CD4-positive, alpha-beta T cell treated with Interleukin-4 for 1 hour (primary cell): ENCODE measurements around the gene PABPN1L.

ENCODE experiments used
- DNase-seq, 2 donors: peaks; one replicate each; pipeline ENCODE4 v3.0.0-alpha.2; 2020 to 2022

PABPN1L gene

GRCh38 chr16:88846088-88846487 is 20.4 kb downstream of the PABPN1L start:
- no peak for DNase-seq

- DNase-seq: no peak
Observed at GRCh38 chr16:88844419-88845036, 21.9 kb downstream of the PABPN1L start.

- DNase-seq: no peak
Observed at GRCh38 chr16:88843256-88843655, 23.2 kb downstream of the PABPN1L start.

GRCh38 chr16:88842806-88843205 is 23.7 kb downstream of the PABPN1L start:
- DNase-seq: no peak

GRCh38 chr16:88842308-88842756 is 24.1 kb downstream of the PABPN1L start:
- DNase-seq: no peak

- DNase-seq: no peak
Observed at GRCh38 chr16:88841521-88842307, 24.7 kb downstream of the PABPN1L start.

- no peak for DNase-seq
Observed at GRCh38 chr16:88840600-88841215, 25.8 kb downstream of the PABPN1L start.

GRCh38 chr16:88839745-88840599 is 26.5 kb downstream of the PABPN1L start:
- no peak for DNase-seq

GRCh38 chr16:88839026-88839529 is 27.4 kb downstream of the PABPN1L start:
- no peak for DNase-seq

- no peak for DNase-seq
Observed at GRCh38 chr16:88838566-88838965, 27.9 kb downstream of the PABPN1L start.

GRCh38 chr16:88837806-88838205 is 28.7 kb downstream of the PABPN1L start:
- DNase-seq: no peak

- DNase-seq: no peak
Observed at GRCh38 chr16:88836791-88837190, 29.7 kb downstream of the PABPN1L start.

- DNase-seq: no peak
Observed at GRCh38 chr16:88835818-88836217, 30.6 kb downstream of the PABPN1L start.

- no peak for DNase-seq
Observed at GRCh38 chr16:88835383-88835782, 31.1 kb downstream of the PABPN1L start.

- DNase-seq: no peak
Observed at GRCh38 chr16:88834670-88835069, 31.8 kb downstream of the PABPN1L start.

GRCh38 chr16:88833086-88833485 is 33.4 kb downstream of the PABPN1L start:
- no peak for DNase-seq

GRCh38 chr16:88831838-88832237 is 34.6 kb downstream of the PABPN1L start:
- DNase-seq: no peak

- DNase-seq: no peak
Observed at GRCh38 chr16:88830783-88831182, 35.7 kb downstream of the PABPN1L start.

GRCh38 chr16:88830258-88830657 is 36.2 kb downstream of the PABPN1L start:
- DNase-seq: no peak

- no peak for DNase-seq
Observed at GRCh38 chr16:88828711-88829110, 37.7 kb downstream of the PABPN1L start.

GRCh38 chr16:88827727-88828126 is 38.7 kb downstream of the PABPN1L start:
- no peak for DNase-seq

- no peak for DNase-seq
Observed at GRCh38 chr16:88826070-88826840, 40.2 kb downstream of the PABPN1L start.
